OCI-LY1 (cell line): ENCODE results near the gene OR2A25.

Experiments
- EZH2 ChIP-seq: fragments of 200-600 bp; sonication (generic), shearing (Covaris generic); IDR thresholded peaks from 2 replicates; pipeline ENCODE4 v1.8.0; 2017; ENCODE audit warnings: borderline replicate concordance, mixed run types, mild to moderate bottlenecking, antibody characterized with exemption, low read length, moderate library complexity, mixed read lengths
- TF ChIP-seq, protein P1 (sequence below): fragments of 200-600 bp; sonication (generic), shearing (Covaris generic); IDR thresholded peaks from 2 replicates; pipeline ENCODE4 v1.5.1; 2017; ENCODE audit warnings: mild to moderate bottlenecking, antibody characterized with exemption, low read length, moderate library complexity, mixed read lengths

DNA sequence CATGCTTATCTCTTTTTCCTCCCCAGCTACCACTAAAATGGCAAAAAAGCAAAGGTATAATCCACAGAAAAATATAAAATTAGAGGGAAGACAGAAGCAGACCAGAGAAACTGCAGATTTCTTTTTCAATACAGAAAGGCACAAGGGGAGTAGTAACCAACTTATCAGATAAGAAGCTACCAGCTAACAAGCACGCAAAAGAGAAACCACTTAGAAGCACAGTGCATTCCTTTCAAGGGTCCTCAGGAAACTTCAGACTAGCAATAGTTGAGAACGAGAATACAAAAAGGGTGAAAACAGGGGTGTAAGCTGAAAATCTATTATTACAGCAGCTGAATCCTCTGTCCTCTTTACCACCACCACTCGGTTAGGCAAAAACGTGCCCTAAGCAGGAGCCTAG lies 30.7 kb upstream of the OR2A25 start:
- TF ChIP-seq, protein P1, sequence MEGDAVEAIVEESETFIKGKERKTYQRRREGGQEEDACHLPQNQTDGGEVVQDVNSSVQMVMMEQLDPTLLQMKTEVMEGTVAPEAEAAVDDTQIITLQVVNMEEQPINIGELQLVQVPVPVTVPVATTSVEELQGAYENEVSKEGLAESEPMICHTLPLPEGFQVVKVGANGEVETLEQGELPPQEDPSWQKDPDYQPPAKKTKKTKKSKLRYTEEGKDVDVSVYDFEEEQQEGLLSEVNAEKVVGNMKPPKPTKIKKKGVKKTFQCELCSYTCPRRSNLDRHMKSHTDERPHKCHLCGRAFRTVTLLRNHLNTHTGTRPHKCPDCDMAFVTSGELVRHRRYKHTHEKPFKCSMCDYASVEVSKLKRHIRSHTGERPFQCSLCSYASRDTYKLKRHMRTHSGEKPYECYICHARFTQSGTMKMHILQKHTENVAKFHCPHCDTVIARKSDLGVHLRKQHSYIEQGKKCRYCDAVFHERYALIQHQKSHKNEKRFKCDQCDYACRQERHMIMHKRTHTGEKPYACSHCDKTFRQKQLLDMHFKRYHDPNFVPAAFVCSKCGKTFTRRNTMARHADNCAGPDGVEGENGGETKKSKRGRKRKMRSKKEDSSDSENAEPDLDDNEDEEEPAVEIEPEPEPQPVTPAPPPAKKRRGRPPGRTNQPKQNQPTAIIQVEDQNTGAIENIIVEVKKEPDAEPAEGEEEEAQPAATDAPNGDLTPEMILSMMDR, result no peak
- no peak for TF ChIP-seq EZH2
